ENCODE results near the gene TMC3.

DNA sequence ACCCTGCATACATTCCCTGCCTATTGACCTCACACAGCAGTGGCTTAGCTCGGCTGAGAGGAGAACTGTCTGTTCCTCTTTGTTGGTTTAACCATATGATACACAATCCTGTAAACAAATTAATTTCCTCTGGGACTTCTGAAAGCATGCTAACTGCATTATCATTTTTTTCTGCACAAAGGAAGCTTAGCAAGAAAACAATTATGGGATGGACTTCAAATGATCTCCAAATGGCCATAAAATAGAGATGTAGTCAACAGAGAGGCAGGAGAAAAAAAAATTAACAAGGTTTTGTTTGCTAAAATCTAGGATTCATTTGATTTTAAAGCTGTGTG, 14.4 kb upstream of the TMC3 start:
- no peak for TF ChIP-seq POLR2A (IDR thresholded peaks at IDR 0.05)
- TF ChIP-seq, protein P1, sequence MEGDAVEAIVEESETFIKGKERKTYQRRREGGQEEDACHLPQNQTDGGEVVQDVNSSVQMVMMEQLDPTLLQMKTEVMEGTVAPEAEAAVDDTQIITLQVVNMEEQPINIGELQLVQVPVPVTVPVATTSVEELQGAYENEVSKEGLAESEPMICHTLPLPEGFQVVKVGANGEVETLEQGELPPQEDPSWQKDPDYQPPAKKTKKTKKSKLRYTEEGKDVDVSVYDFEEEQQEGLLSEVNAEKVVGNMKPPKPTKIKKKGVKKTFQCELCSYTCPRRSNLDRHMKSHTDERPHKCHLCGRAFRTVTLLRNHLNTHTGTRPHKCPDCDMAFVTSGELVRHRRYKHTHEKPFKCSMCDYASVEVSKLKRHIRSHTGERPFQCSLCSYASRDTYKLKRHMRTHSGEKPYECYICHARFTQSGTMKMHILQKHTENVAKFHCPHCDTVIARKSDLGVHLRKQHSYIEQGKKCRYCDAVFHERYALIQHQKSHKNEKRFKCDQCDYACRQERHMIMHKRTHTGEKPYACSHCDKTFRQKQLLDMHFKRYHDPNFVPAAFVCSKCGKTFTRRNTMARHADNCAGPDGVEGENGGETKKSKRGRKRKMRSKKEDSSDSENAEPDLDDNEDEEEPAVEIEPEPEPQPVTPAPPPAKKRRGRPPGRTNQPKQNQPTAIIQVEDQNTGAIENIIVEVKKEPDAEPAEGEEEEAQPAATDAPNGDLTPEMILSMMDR (IDR thresholded peaks at IDR 0.05) = no peak
